Bladder microvascular endothelial cell (primary cell): ENCODE data around the gene SIX6. TPM values are rescaled to one million over a fixed set of nuclear protein-coding genes. Genes with fewer than 3 reads are reported as not detected.

Experiments
- total RNA-seq: library from RNA; depleted of rRNA; stranded (reverse); fragments of >200 nt; gene quantifications from 2 replicates; pipeline ENCODE4 v1.2.3, GENCODE V29; 2014

SIX6 gene
- total RNA-seq, result not detected in 2 replicates

DNA sequence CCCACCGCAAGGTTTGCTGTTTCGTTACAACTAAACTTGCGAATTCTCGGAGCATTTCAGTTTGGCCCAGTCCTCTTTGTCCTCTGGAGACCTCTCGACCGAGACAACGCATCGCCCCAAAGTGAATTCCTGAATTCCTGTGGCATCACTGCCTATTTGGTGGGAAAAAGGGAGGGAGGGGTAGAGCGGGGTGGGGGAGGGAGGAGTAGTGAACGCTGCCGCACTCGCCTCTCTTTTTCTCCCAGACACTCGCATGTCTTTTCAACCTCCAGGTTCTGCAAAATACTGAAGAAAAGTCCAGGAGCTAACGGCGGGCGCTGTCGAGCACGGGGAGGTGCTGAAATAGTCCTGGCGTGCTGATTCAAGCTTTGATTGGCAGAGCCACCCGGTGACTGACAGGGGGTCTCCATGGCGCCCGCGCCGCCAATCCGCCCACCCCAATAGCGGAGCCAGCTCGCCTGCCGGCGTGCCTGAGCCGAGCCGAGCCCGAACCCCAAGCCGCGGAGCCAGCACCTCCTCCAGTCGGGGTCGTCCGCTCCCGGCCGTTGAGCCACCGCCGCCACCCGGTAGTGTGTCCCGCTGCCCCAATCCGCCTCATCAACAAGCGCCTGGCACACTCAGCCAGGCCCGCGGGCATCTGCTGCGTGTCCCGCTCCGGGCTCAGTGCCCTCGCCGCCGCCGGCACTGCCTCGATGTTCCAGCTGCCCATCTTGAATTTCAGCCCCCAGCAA, at the start of gene SIX6:
SIX6 (plus strand) TSS at position 440 of the 731 bp plus-strand sequence; CDS start at position 693, 253 bp downstream.

DNA sequence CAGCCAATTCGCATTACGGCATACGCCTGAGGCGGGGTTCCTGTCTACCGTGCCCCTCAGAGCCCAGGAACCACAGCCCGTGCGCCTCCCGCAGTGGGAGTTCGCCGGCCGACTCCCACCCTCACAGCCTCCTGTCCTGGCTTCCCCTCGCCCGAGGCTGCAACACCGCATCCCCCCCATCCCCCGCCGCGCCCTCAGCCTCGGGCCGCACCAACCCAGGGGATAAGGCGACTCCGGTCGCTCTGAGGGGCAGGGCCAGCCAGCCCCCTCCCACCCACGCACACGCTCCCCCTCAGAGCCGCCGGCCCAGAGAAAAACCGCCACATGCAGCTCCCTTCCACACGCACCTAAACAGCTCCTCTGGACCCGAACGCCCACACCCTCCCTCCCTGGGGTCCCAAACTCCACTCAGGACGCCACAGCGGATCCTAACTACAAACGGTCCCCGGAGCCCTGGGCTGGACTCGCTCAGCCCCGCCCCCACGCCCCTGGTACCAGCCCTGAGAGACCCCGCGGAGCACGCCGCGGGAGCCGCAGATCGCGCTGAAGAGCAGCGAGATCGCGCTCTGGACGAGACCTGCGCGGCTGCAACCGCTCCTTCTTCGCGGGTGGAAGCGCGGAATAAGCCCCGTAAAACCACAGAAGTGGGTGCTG, 23.2 kb upstream of the SIX6 start, which contains the start of gene C14orf39:
C14orf39 (minus strand) TSS at position 466 of the 654 bp plus-strand sequence. CDS start 985 bp downstream, outside the sequence.

Other genes with a start within 250 kb of the SIX6 start
- gene C14orf39, start 23.1 kb upstream of the SIX6 start, total RNA-seq, result not detected in 2 replicates
- gene SIX1, start 140.3 kb downstream of the SIX6 start, total RNA-seq, result under 0.01 and 0.06 TPM in 2 replicates
- gene SIX4, start 215.2 kb downstream of the SIX6 start, total RNA-seq, result 0.16 and 0.88 TPM in 2 replicates
- gene MNAT1, start 225.6 kb downstream of the SIX6 start, total RNA-seq, result 23.2 and 41.2 TPM in 2 replicates